ENCODE data around the gene TRIM72.

Gene TRIM72

DNA sequence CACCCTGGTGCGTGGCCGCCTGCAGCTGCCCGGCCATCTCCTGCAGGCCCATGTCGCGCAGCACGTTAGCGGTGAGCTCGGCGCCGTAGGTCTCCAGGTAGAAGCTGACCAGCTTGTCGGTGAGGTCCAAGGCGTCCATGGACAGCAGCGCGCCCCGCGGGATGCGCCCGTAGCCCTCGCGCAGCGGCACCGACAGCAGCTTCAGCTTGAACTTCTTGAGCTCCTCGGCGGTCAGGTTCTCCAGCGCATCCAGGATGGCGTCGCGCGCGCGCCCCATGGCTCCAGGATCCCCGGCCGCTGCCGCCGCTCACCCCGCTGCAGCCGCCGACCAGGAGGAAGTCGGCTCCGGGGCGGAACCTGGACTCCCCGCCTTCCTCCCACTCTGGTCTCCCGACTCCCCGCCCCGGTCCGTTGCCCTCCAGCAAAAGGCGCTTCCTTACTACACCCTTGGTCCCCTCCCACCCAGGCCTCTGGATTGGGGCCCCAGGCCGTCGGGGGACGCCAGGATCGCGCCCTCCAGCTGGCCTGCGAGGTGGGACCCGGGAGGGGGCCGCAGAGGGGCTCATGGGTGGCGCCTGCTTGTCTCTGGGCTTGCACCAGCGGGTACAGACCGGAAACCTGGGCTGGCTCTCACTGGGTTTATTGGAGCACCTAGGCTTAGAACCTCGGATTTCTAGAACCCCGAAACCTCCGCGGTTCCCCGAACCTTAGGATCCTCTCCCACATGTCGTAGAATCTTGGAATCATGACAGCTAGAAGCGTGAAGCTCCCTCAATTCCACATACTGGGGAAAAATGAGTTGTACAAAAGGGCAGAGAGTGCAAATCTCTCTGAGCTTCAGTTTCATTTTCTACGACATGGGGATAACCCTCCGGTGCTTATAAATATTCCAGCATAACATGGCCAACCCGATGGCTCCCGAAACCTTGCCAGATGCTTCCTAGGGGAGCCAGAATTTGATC is 11.2 kb upstream of the TRIM72 start, which contains the start of gene PYCARD:
Gene PYCARD, minus strand, starts transcription at position 347 of the 962 bp plus-strand sequence. Its CDS starts 70 bp downstream, at position 277.
- Histone ChIP-seq H3K27me3 (ENCODE audit: insufficient read depth, low read length) (peaks cover 40% of the 10 kb centered on the region), H3K36me3 (ENCODE audit: insufficient read depth, low read depth, low read length) (peaks cover 10% of the 10 kb centered on the region; the same call in 1 of the 2 replicates), H3K4me3 (ENCODE audit: low read length) (peak within 1 kb of the TSS; percentile 78), H3K4me1 (ENCODE audit: insufficient read depth, low read length) (no peaks in the 10 kb centered on the region), H3K9ac (ENCODE audit: low read depth, low read length) (peak within 1 kb of the TSS; percentile 79; the same call in 1 of the 2 replicates), H3K27ac (ENCODE audit: low read length) (no peak within 1 kb of the TSS), H3K9me3 (ENCODE audit: insufficient read depth, low read depth, low read length) (no peaks in the 10 kb centered on the region)

DNA sequence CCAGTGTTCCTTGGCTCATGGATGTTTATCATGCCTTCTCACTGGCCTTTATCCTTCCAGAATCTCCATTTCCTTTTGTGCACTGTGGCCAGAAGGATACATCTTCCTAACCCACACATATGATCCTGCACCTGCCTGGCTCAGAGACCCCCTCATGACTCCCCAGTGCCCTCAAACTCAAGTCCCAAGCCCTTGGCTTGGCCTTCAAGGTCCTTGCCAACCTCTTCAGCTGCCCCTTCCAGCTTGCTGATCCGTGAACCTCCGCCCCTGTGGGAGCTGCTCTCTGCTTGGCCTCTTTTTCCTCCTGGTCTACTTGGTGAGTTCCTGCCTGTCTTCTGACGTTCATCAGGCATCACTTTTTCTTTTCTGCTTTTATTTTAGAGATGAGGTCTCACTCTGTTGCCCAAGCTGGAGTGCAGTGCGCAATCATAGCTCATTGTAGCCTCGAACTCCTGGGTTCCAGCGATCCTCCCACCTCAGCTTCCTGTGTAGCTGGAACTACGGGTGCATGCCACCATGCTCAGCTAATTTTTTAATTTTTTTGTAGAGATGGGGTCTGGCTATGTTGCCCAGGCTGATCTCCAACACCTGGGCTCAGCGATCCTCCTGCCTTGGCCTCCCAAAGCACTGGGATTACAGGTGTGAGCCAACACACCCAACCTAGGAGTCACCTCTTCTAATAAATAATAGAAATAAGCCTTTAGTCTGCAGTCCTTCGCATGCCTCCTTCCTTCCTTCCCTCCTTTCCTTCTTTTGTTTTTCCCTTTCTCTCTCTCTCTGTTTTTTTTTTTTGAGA is 8.8 kb upstream of the TRIM72 start:
- Histone ChIP-seq H3K4me3 (ENCODE audit: low read length) (no peak overlapping the region), H3K36me3 (ENCODE audit: insufficient read depth, low read depth, low read length) (no peaks in the 10 kb centered on the region), H3K27ac (ENCODE audit: low read length) (no peak overlapping the region), H3K9me3 (ENCODE audit: insufficient read depth, low read depth, low read length) (no peaks in the 10 kb centered on the region), H3K27me3 (ENCODE audit: insufficient read depth, low read length) (peaks cover 40% of the 10 kb centered on the region), H3K4me1 (ENCODE audit: insufficient read depth, low read length) (no peaks in the 10 kb centered on the region), H3K9ac (ENCODE audit: low read depth, low read length) (no peak overlapping the region)

DNA sequence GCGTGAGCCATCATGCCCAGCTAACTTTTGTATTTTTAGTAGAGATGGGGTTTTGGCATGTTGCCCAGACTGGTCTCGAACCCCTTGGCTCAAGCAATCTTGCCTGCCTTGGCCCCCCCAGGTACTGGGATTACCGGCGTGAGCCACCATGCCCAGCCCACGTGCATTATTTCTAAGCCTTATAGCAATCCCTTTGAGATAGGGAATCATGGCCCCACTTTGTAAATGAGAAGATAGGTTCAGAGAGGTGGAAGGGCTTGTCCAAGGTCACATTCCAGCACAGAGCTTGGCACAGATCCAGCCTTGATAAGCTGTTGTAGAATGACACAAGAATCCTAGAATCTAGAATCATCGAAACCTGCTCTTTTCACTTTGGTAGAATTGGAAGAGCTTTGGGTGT is 7.1 kb upstream of the TRIM72 start:
- Histone ChIP-seq H3K9ac (ENCODE audit: low read depth, low read length) (no peak overlapping the region), H3K4me3 (ENCODE audit: low read length) (no peak overlapping the region), H3K36me3 (ENCODE audit: insufficient read depth, low read depth, low read length) (no peaks in the 10 kb centered on the region), H3K4me1 (ENCODE audit: insufficient read depth, low read length) (no peaks in the 10 kb centered on the region), H3K27me3 (ENCODE audit: insufficient read depth, low read length) (peaks cover 37% of the 10 kb centered on the region), H3K9me3 (ENCODE audit: insufficient read depth, low read depth, low read length) (no peaks in the 10 kb centered on the region), H3K27ac (ENCODE audit: low read length) (no peak overlapping the region)

DNA sequence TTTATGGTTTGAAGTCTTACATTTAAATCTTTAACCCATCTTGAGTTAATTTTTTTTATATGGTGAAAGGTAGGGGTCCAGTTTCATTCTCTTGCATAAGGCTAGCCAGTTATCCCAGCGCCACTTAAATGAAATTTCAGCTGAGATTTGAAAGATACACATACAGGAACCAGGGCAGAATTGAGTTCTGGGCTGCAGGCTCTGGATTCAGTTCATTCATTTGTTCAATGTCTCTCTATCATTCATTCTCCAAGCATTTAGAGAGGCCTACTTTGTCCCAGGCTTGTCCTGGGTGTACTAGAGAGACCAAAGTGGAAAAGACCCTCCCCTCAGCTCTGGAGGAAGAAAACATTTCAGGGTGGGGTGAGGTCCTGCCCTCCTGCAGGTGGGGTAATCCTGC is 577 bp upstream of the TRIM72 start:
- no peak overlapping the region for H3K27ac ChIP-seq (ENCODE audit: low read length)
- H3K27me3 ChIP-seq (ENCODE audit: insufficient read depth, low read length): peaks cover 58% of the 10 kb centered on the region
- no peaks in the 10 kb centered on the region for H3K36me3 ChIP-seq (ENCODE audit: insufficient read depth, low read depth, low read length)
- H3K4me3 ChIP-seq (ENCODE audit: low read length): no peak overlapping the region
- H3K9ac ChIP-seq (ENCODE audit: low read depth, low read length): no peak overlapping the region
- H3K9me3 ChIP-seq (ENCODE audit: insufficient read depth, low read depth, low read length): no peaks in the 10 kb centered on the region
- peaks cover 9% of the 10 kb centered on the region; the same call in 1 of the 2 replicates for H3K4me1 ChIP-seq (ENCODE audit: insufficient read depth, low read length)

DNA sequence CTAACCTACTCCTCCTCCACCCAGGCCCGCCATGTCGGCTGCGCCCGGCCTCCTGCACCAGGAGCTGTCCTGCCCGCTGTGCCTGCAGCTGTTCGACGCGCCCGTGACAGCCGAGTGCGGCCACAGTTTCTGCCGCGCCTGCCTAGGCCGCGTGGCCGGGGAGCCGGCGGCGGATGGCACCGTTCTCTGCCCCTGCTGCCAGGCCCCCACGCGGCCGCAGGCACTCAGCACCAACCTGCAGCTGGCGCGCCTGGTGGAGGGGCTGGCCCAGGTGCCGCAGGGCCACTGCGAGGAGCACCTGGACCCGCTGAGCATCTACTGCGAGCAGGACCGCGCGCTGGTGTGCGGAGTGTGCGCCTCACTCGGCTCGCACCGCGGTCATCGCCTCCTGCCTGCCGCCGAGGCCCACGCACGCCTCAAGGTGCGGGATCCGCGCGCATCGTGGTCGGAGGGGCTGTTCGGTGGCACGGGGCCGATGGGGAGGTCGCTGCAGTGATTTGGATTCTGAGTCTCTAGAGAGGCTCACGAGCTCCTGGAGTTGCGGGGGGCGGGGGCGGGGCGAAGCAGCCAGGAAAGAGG is 878 bp downstream of the TRIM72 start:
- Histone ChIP-seq H3K4me1 (ENCODE audit: insufficient read depth, low read length) (peaks cover 9% of the 10 kb centered on the region; the same call in 1 of the 2 replicates), H3K9me3 (ENCODE audit: insufficient read depth, low read depth, low read length) (no peaks in the 10 kb centered on the region), H3K4me3 (ENCODE audit: low read length) (peak overlapping the region; percentile 66; the same call in 1 of the 2 replicates), H3K9ac (ENCODE audit: low read depth, low read length) (peak overlapping the region; percentile 65; the same call in 1 of the 2 replicates), H3K36me3 (ENCODE audit: insufficient read depth, low read depth, low read length) (no peaks in the 10 kb centered on the region), H3K27ac (ENCODE audit: low read length) (no peak overlapping the region), H3K27me3 (ENCODE audit: insufficient read depth, low read length) (peaks cover 65% of the 10 kb centered on the region)

DNA sequence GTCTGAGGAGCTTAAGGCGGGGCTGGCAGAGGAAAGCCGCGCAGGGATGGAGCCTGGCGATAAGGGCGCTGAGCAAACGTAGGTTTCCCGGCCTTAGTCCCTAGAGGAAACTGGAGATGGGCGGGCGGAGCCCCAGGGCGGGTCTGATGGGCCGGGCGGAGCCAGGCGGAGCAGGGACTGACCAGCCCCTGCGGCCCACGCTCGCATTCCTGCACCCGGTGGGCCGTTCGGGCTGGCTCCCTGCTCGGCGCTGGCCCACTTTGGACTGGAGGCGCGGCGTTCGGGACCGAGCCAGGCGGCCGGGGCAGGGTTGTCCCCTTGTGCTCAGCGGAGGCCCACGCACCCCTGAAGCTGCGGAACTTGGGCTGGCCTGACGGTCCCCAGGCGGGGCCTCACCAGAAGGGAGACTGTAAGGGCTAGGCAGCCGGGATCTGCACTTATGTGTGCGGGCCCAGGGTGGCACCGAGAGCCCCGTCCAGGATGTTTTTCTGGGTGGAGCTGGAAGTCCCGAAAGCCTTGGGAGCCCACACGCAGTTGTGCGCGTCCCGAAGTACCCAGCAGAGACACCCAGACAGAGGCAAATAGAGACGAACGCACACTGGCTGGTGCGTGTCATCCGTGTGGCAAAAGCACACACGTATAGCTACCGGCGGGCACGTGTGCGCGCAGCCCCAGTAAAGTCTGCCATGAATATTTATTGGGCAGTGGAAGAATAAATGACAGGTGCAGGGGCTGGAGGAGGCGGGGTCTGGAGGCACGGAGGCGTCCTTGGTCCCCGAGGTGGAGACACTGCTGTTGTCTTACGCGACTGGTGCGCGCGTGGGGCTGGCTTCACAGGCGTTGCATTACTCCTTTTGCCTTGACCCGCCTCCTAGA is 1.6 kb downstream of the TRIM72 start:
- Histone ChIP-seq H3K36me3 (ENCODE audit: insufficient read depth, low read depth, low read length) (no peaks in the 10 kb centered on the region), H3K9me3 (ENCODE audit: insufficient read depth, low read depth, low read length) (no peaks in the 10 kb centered on the region), H3K9ac (ENCODE audit: low read depth, low read length) (no peak overlapping the region; the same call in 1 of the 2 replicates), H3K27ac (ENCODE audit: low read length) (no peak overlapping the region), H3K27me3 (ENCODE audit: insufficient read depth, low read length) (peaks cover 65% of the 10 kb centered on the region), H3K4me3 (ENCODE audit: low read length) (peak overlapping the region; percentile 66), H3K4me1 (ENCODE audit: insufficient read depth, low read length) (peaks cover 9% of the 10 kb centered on the region; the same call in 1 of the 2 replicates)

DNA sequence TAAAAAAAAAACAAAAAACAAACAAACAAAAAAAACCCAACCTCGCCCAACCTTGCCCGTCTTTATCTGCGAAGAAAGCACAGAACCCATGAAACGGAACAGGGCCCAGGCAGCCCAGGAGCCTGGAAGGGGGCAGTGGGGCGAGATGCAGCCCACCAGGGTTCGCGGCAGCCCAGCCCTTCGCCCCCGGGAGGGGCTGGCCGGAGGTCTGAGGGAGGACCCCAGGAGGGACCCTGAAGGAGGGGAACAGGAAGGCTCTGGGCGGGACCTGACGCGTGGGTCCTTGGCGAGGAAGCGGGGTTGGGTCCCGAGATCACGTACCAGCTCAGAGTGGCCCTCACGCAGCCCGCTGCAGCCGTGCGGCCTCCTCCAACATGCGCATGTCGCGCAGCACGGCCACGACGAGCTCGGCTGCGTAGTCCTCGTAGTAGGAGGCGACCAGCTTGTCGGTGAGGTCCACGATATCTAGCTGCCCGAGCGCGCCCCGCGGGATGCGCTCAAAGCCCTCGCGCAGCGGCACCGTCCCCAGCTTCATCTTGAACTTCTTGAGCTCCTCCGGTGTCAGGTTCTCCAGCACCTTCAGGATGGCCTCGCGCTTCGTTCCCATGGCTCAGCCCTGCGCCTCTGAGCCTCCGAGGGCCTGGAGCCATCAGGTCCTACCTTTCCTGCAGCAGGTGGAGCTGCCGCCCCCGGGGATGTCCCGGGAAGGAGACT is 2.7 kb downstream of the TRIM72 start, which contains the start of gene PYDC1:
Gene PYDC1, minus strand, starts transcription at position 714 of the 714 bp plus-strand sequence. Its CDS starts 107 bp downstream, at position 607.
- Histone ChIP-seq H3K9ac (ENCODE audit: low read depth, low read length) (no peak within 1 kb of the TSS), H3K27ac (ENCODE audit: low read length) (no peak within 1 kb of the TSS), H3K27me3 (ENCODE audit: insufficient read depth, low read length) (peaks cover 64% of the 10 kb centered on the region)

DNA sequence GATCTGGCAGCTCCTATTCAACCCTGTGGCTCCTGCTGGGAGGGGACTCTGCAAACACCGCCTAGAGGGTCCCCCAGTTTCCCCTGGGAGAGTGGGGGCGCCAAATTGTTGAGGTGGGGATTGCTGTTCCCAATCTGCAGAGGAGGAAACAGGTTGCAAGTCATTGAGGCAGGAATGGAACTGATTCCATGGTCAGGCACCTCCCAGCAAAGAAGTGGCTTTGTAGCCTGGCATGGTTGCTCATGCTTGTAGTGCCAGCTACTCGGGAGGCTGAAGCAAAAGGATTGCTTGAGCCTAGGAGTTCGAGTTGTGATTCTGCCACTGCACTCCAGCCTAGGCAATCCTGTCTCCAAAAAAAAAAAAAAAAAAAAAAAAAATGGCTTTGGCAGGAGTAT is 3.2 kb downstream of the TRIM72 start:
- Histone ChIP-seq H3K36me3 (ENCODE audit: insufficient read depth, low read depth, low read length) (no peaks in the 10 kb centered on the region), H3K9me3 (ENCODE audit: insufficient read depth, low read depth, low read length) (no peaks in the 10 kb centered on the region), H3K4me3 (ENCODE audit: low read length) (peak overlapping the region; percentile 66; the same call in 1 of the 2 replicates), H3K4me1 (ENCODE audit: insufficient read depth, low read length) (peaks cover 9% of the 10 kb centered on the region; the same call in 1 of the 2 replicates), H3K27me3 (ENCODE audit: insufficient read depth, low read length) (peaks cover 59% of the 10 kb centered on the region), H3K9ac (ENCODE audit: low read depth, low read length) (no peak overlapping the region), H3K27ac (ENCODE audit: low read length) (no peak overlapping the region)

More for the DNA sequence above, 2.7 kb downstream of the TRIM72 start, which contains the start of gene PYDC1:
- peaks cover 9% of the 10 kb centered on the region; the same call in 1 of the 2 replicates for H3K4me1 ChIP-seq (ENCODE audit: insufficient read depth, low read length)
- no peaks in the 10 kb centered on the region for H3K9me3 ChIP-seq (ENCODE audit: insufficient read depth, low read depth, low read length)
- H3K4me3 ChIP-seq (ENCODE audit: low read length): peak within 1 kb of the TSS; percentile 66
- H3K36me3 ChIP-seq (ENCODE audit: insufficient read depth, low read depth, low read length): no peaks in the 10 kb centered on the region

DNA sequence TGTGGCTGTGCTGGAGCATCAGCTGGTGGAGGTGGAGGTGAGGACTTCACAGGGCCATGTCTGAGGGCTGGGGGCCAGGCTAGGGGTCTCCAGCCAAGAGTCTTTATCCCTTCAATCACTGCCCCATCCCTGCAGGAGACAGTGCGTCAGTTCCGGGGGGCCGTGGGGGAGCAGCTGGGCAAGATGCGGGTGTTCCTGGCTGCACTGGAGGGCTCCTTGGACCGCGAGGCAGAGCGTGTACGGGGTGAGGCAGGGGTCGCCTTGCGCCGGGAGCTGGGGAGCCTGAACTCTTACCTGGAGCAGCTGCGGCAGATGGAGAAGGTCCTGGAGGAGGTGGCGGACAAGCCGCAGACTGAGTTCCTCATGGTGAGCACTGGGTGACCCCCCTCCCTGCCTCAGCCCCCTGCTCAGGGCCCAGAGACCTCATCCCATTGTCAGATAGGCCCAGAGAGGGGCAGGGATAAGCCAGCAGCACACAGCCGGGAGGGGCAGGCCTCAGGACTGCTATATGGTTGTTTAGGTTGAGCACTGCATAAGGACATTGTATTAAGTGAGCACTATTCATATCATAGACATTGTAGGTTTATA is 5.3 kb downstream of the TRIM72 start:
- H3K27me3 ChIP-seq (ENCODE audit: insufficient read depth, low read length): peaks cover 47% of the 10 kb centered on the region

More for the DNA sequence above, 5.3 kb downstream of the TRIM72 start:
- Histone ChIP-seq H3K4me3 (ENCODE audit: low read length) (no peak overlapping the region), H3K9me3 (ENCODE audit: insufficient read depth, low read depth, low read length) (no peaks in the 10 kb centered on the region), H3K9ac (ENCODE audit: low read depth, low read length) (no peak overlapping the region), H3K4me1 (ENCODE audit: insufficient read depth, low read length) (peaks cover 4% of the 10 kb centered on the region; the same call in 1 of the 2 replicates), H3K27ac (ENCODE audit: low read length) (no peak overlapping the region), H3K36me3 (ENCODE audit: insufficient read depth, low read depth, low read length) (no peaks in the 10 kb centered on the region)

Data from iPS-20b (cell line).